H9 (cell line): Measurements from ENCODE around the gene H2BK1. TPM values are rescaled to one million over a fixed set of nuclear protein-coding genes. Genes with fewer than 3 reads are reported as not detected.

Experiments used
- DNase-seq: peaks from one replicate; pipeline ENCODE4 v3.0.0-alpha.2; 2017
- H2AFZ ChIP-seq: one replicate; pipeline ENCODE4 v1.6.1; 2013; ENCODE audit warnings: mild to moderate bottlenecking, low read length, control low read depth, moderate library complexity
- H2AK5ac ChIP-seq: 2 replicates; pipeline ENCODE4 v1.6.1; 2013; ENCODE audit warnings: low read length, control low read depth, mixed read lengths; ENCODE audit not compliant: insufficient read length
- H2BK120ac ChIP-seq: one replicate; pipeline ENCODE4 v1.6.1; 2013; ENCODE audit warnings: low read depth, mild to moderate bottlenecking, low read length, control low read depth, inconsistent platforms; ENCODE audit not compliant: poor library complexity, severe bottlenecking
- H2BK12ac ChIP-seq: 2 replicates; pipeline ENCODE4 v1.6.1; 2013; ENCODE audit warnings: low read length, control low read depth, mixed read lengths, low read depth; ENCODE audit not compliant: insufficient read length
- H2BK15ac ChIP-seq: 2 replicates; pipeline ENCODE4 v1.6.1; 2013; ENCODE audit warnings: low read depth, low read length, control low read depth
- H2BK20ac ChIP-seq: one replicate; pipeline ENCODE4 v1.6.1; 2013; ENCODE audit warnings: low read depth, mild to moderate bottlenecking, low read length, control low read depth, inconsistent platforms; ENCODE audit not compliant: poor library complexity, severe bottlenecking
- H2BK5ac ChIP-seq: 2 replicates; pipeline ENCODE4 v1.6.1; 2013; ENCODE audit warnings: low read length, control low read depth, mixed read lengths; ENCODE audit not compliant: insufficient read length
- H3K14ac ChIP-seq: 2 replicates; pipeline ENCODE4 v1.6.1; 2013; ENCODE audit warnings: low read length, control low read depth; ENCODE audit not compliant: insufficient read depth
- H3K18ac ChIP-seq: 2 replicates; pipeline ENCODE4 v1.6.1; 2013; ENCODE audit warnings: low read depth, mild to moderate bottlenecking, mixed read lengths, low read length, control low read depth; ENCODE audit not compliant: insufficient read length
- H3K23ac ChIP-seq: 2 replicates; pipeline ENCODE4 v1.6.1; 2013; ENCODE audit warnings: low read length, control low read depth, mixed read lengths, low read depth; ENCODE audit not compliant: insufficient read length
- H3K23me2 ChIP-seq: 2 replicates; pipeline ENCODE4 v1.6.1; 2013; ENCODE audit warnings: low read depth, mild to moderate bottlenecking, mixed read lengths, low read length, control low read depth; ENCODE audit not compliant: insufficient read length, poor library complexity, severe bottlenecking
- H3K27ac ChIP-seq: 2 replicates; pipeline ENCODE4 v1.5.1; 2013; ENCODE audit warnings: low read length, control low read depth, mixed read lengths, low read depth; ENCODE audit not compliant: insufficient read length
- H3K27me3 ChIP-seq: 2 replicates; pipeline ENCODE4 v1.6.1; 2013; ENCODE audit warnings: low read length, control low read depth, inconsistent platforms; ENCODE audit not compliant: insufficient read depth
- H3K4ac ChIP-seq: 2 replicates; pipeline ENCODE4 v1.6.1; 2013; ENCODE audit warnings: low read depth, mild to moderate bottlenecking, control low read depth, inconsistent platforms, low read length, moderate library complexity
- H3K4me1 ChIP-seq: 2 replicates; pipeline ENCODE4 v1.6.1; 2013; ENCODE audit warnings: low read length, control low read depth, inconsistent platforms; ENCODE audit not compliant: insufficient read depth
- H3K4me2 ChIP-seq: 2 replicates; pipeline ENCODE4 v1.6.1; 2013; ENCODE audit warnings: low read length, control low read depth, mixed read lengths; ENCODE audit not compliant: insufficient read length, insufficient read depth
- H3K56ac ChIP-seq: 2 replicates; pipeline ENCODE4 v1.6.1; 2013; ENCODE audit warnings: low read depth, mild to moderate bottlenecking, mixed read lengths, low read length, control low read depth; ENCODE audit not compliant: insufficient read length
- H3K79me1 ChIP-seq: 2 replicates; pipeline ENCODE4 v1.6.1; 2013; ENCODE audit warnings: low read depth, mild to moderate bottlenecking, moderate library complexity, low read length, control low read depth, inconsistent platforms; ENCODE audit not compliant: insufficient read depth, poor library complexity, severe bottlenecking
- H3K79me2 ChIP-seq: 2 replicates; pipeline ENCODE4 v1.6.1; 2013; ENCODE audit warnings: low read length, control low read depth, inconsistent platforms; ENCODE audit not compliant: insufficient read depth
- H3K9ac ChIP-seq: 2 replicates; pipeline ENCODE4 v1.6.1; 2013; ENCODE audit warnings: low read length, control low read depth, mixed read lengths; ENCODE audit not compliant: insufficient read length; ENCODE audit errors: extremely low read depth
- H3K9me3 ChIP-seq: one replicate; pipeline ENCODE4 v1.6.1; 2013; ENCODE audit warnings: low read depth, low read length, inconsistent platforms; ENCODE audit not compliant: control insufficient read depth
- H3T11ph ChIP-seq: one replicate; pipeline ENCODE4 v1.6.1; 2013; ENCODE audit warnings: mild to moderate bottlenecking, low read length, control low read depth, inconsistent platforms
- H4K20me1 ChIP-seq: one replicate; pipeline ENCODE4 v1.6.1; 2013; ENCODE audit not compliant: control insufficient read depth, insufficient read length, insufficient read depth
- H4K5ac ChIP-seq: 2 replicates; pipeline ENCODE4 v1.6.1; 2013; ENCODE audit warnings: low read depth, mild to moderate bottlenecking, mixed read lengths, low read length, control low read depth; ENCODE audit not compliant: insufficient read length
- H4K8ac ChIP-seq: replicated peaks from 2 replicates; pipeline ENCODE4 v1.6.1; 2013; ENCODE audit warnings: low read length, control low read depth, mixed read lengths, low read depth; ENCODE audit not compliant: insufficient read length
- H4K91ac ChIP-seq: 2 replicates; pipeline ENCODE4 v1.6.1; 2013; ENCODE audit warnings: low read depth, mild to moderate bottlenecking, moderate library complexity, mixed read lengths, low read length, control low read depth; ENCODE audit not compliant: insufficient read length
- H3K27ac Mint-ChIP-seq, 3 experiments: 2 replicates in 2 of 3; 3 replicates in 1 of 3; pipeline ENCODE4 v1.8.0; 2020 to 2021; ENCODE audit warnings: mixed read lengths in 3 of 3, mild to moderate bottlenecking in 1 of 3, moderate library complexity in 1 of 3
- H3K27me3 Mint-ChIP-seq: 2 replicates; pipeline ENCODE4 v1.8.0; 2021; ENCODE audit warnings: low read depth, mild to moderate bottlenecking, moderate library complexity, mixed read lengths
- H3K36me3 Mint-ChIP-seq, 3 experiments: 2 replicates in 2 of 3; 3 replicates in 1 of 3; pipeline ENCODE4 v1.8.0; 2020 to 2021; ENCODE audit warnings: low read depth in 3 of 3, mixed read lengths in 3 of 3; ENCODE audit not compliant: insufficient read depth in 1 of 3
- H3K4me1 Mint-ChIP-seq, 2 experiments: 2 replicates each; pipeline ENCODE4 v1.8.0; 2020; ENCODE audit warnings: mixed read lengths in 2 of 2
- H3K4me3 Mint-ChIP-seq, 2 experiments: 2 replicates in 1 of 2; 3 replicates in 1 of 2; pipeline ENCODE4 v1.8.0; 2020 to 2021; ENCODE audit warnings: mild to moderate bottlenecking in 2 of 2, mixed read lengths in 2 of 2, moderate library complexity in 1 of 2
- H3K9me3 Mint-ChIP-seq, 2 experiments: 2 replicates in 1 of 2; 3 replicates in 1 of 2; pipeline ENCODE4 v1.8.0; 2020; ENCODE audit warnings: mild to moderate bottlenecking in 2 of 2, mixed read lengths in 2 of 2, moderate library complexity in 1 of 2
- CTCF ChIP-seq: fragments of 200-600 bp; sonication (generic); conservative IDR thresholded peaks from 3 replicates; pipeline ENCODE4 v1.8.0; 2021; ENCODE audit warnings: antibody characterized with exemption, mild to moderate bottlenecking
- WGBS: extraction: QIAGEN DNeasy Blood & Tissue Kit; methylation state at CpG from one replicate; pipeline ENCODE4 v1.1.7; 2013; ENCODE audit warnings: missing lambda C conversion rate, low lambda C conversion rate, mixed read lengths; ENCODE audit not compliant: insufficient read length; ENCODE audit errors: extremely low coverage; 5-methylcytosine and 5-hydroxymethylcytosine counted together
- total RNA-seq: library from RNA; stranded (reverse); gene quantifications from 2 replicates; pipeline ENCODE4 v1.2.1, GENCODE V29; 2021

H2BK1 gene
- total RNA-seq, 1 experiment from 2014 or later = not detected

- H3K27me3 Mint-ChIP-seq = peaks cover 79% of the 10 kb centered on the region
- WGBS = no CpG with 5 or more reads among the region's 1 CpG
Measured at GRCh38 chr7:151177310-151177709, 33.0 kb downstream of the H2BK1 start.

More at GRCh38 chr7:151177310-151177709, 33.0 kb downstream of the H2BK1 start:
- H4K91ac ChIP-seq = no peak overlapping the region
- no peak overlapping the region for H4K5ac ChIP-seq
- H2BK12ac ChIP-seq = no peak overlapping the region
- H3K27ac ChIP-seq = no peak overlapping the region
- no peak overlapping the region for H3T11ph ChIP-seq
- no peak overlapping the region for H3K14ac ChIP-seq
- H3K27ac Mint-ChIP-seq = no peak overlapping the region
- DNase-seq = no peak
- H3K56ac ChIP-seq = no peak overlapping the region
- H3K79me2 ChIP-seq = no peaks in the 10 kb centered on the region
- H3K23me2 ChIP-seq = no peaks in the 10 kb centered on the region
- H3K27me3 ChIP-seq = peaks cover 4% of the 10 kb centered on the region; the same call in 1 of the 2 replicates
- H3K36me3 Mint-ChIP-seq = peaks cover 0 to 3% (median 0%) of the 10 kb centered on the region in 3 experiments; a peak in 2 of 7 replicates
- no peak overlapping the region for H2BK120ac ChIP-seq
- H3K23ac ChIP-seq = no peak overlapping the region
- H2BK15ac ChIP-seq = no peak overlapping the region
- no peak overlapping the region for H2BK20ac ChIP-seq
- H4K8ac ChIP-seq = no peak overlapping the region
- H2AK5ac ChIP-seq = no peak overlapping the region
- H3K4me2 ChIP-seq = no peak overlapping the region
- no peak for TF ChIP-seq CTCF
- H3K4ac ChIP-seq = no peak overlapping the region
- no peak overlapping the region for H3K4me3 Mint-ChIP-seq
- H2AFZ ChIP-seq = no peak overlapping the region
- H2BK5ac ChIP-seq = no peak overlapping the region
- H3K18ac ChIP-seq = no peak overlapping the region
- no peaks in the 10 kb centered on the region for H3K4me1 ChIP-seq
- H4K20me1 ChIP-seq = no peaks in the 10 kb centered on the region
- no peaks in the 10 kb centered on the region for H3K9me3 ChIP-seq
- no peak overlapping the region for H3K9ac ChIP-seq
- H3K4me1 Mint-ChIP-seq = peaks cover 3 to 9% of the 10 kb centered on the region in 2 experiments; a peak in 3 of 4 replicates
- H3K79me1 ChIP-seq = no peaks in the 10 kb centered on the region
- H3K9me3 Mint-ChIP-seq = peaks cover 17 to 24% of the 10 kb centered on the region in 2 experiments
